Measurements from ENCODE around the gene SNAP25.

The SNAP25 gene

GRCh38 chr20:10288954-10289646 lies 70.5 kb downstream of the SNAP25 start:
- no peak overlapping the region for H3K4me3 ChIP-seq (ENCODE audit: low read length)
- TF ChIP-seq ZNF274 (IDR thresholded peaks at IDR 0.05; ENCODE audit: low read depth, low read length) = no peak

GRCh38 chr20:10291568-10292248 lies 73.1 kb downstream of the SNAP25 start:
- no peak overlapping the region for H3K4me3 ChIP-seq (ENCODE audit: low read length)
- TF ChIP-seq ZNF274 (IDR thresholded peaks at IDR 0.05; ENCODE audit: low read depth, low read length) = no peak

- no peak overlapping the region for H3K4me3 ChIP-seq (ENCODE audit: low read length)
- TF ChIP-seq ZNF274 (IDR thresholded peaks at IDR 0.05; ENCODE audit: low read depth, low read length) = no peak
These were observed 78.6 kb downstream of the SNAP25 start for GRCh38 chr20:10297223-10297622.

- no peak overlapping the region for H3K4me3 ChIP-seq (ENCODE audit: low read length)
- TF ChIP-seq ZNF274 (IDR thresholded peaks at IDR 0.05; ENCODE audit: low read depth, low read length) = no peak
These were observed 79.1 kb downstream of the SNAP25 start for GRCh38 chr20:10297684-10298240.

- no peak for TF ChIP-seq ZNF274 (IDR thresholded peaks at IDR 0.05; ENCODE audit: low read depth, low read length)
- no peak overlapping the region for H3K4me3 ChIP-seq (ENCODE audit: low read length)
These were observed 82.2 kb downstream of the SNAP25 start for GRCh38 chr20:10300582-10301446.

GRCh38 chr20:10303852-10304251 lies 85.2 kb downstream of the SNAP25 start:
- no peak overlapping the region for H3K4me3 ChIP-seq (ENCODE audit: low read length)
- no peak for TF ChIP-seq ZNF274 (IDR thresholded peaks at IDR 0.05; ENCODE audit: low read depth, low read length)

- TF ChIP-seq ZNF274 (IDR thresholded peaks at IDR 0.05; ENCODE audit: low read depth, low read length) = no peak
- no peak overlapping the region for H3K4me3 ChIP-seq (ENCODE audit: low read length)
These were observed 85.9 kb downstream of the SNAP25 start for GRCh38 chr20:10304471-10305046.

- no peak overlapping the region for H3K4me3 ChIP-seq (ENCODE audit: low read length)
- no peak for TF ChIP-seq ZNF274 (IDR thresholded peaks at IDR 0.05; ENCODE audit: low read depth, low read length)
These were observed 88.1 kb downstream of the SNAP25 start for GRCh38 chr20:10306440-10307358.

- TF ChIP-seq ZNF274 (IDR thresholded peaks at IDR 0.05; ENCODE audit: low read depth, low read length) = no peak
- H3K4me3 ChIP-seq (ENCODE audit: low read length) = no peak overlapping the region
These were observed 88.7 kb downstream of the SNAP25 start for GRCh38 chr20:10307359-10307735.

- TF ChIP-seq ZNF274 (IDR thresholded peaks at IDR 0.05; ENCODE audit: low read depth, low read length) = no peak
- no peak overlapping the region for H3K4me3 ChIP-seq (ENCODE audit: low read length)
These were observed 90.0 kb downstream of the SNAP25 start for GRCh38 chr20:10308652-10309051.

GRCh38 chr20:10309326-10309725 lies 90.7 kb downstream of the SNAP25 start:
- TF ChIP-seq ZNF274 (IDR thresholded peaks at IDR 0.05; ENCODE audit: low read depth, low read length) = no peak
- H3K4me3 ChIP-seq (ENCODE audit: low read length) = no peak overlapping the region

- H3K4me3 ChIP-seq (ENCODE audit: low read length) = no peak overlapping the region
- no peak for TF ChIP-seq ZNF274 (IDR thresholded peaks at IDR 0.05; ENCODE audit: low read depth, low read length)
These were observed 93.5 kb downstream of the SNAP25 start for GRCh38 chr20:10312111-10312510.

GRCh38 chr20:10313215-10313614 lies 94.6 kb downstream of the SNAP25 start:
- no peak overlapping the region for H3K4me3 ChIP-seq (ENCODE audit: low read length)
- TF ChIP-seq ZNF274 (IDR thresholded peaks at IDR 0.05; ENCODE audit: low read depth, low read length) = no peak

All from GM08714 (cell line).